HG03520 (cell line): Measurements from ENCODE around the gene RNASEH2C.
"Not testable (repeated sequence)": the region's sequence is repeated elsewhere in the genome, so short reads cannot be mapped to it uniquely, and the experiment has no call there.

ENCODE experiments used
- ATAC-seq: cut with Tn5 transposase; IDR thresholded peaks from one replicate; pipeline ENCODE4 v1.9.1; 2021; ENCODE audit warnings: mild to moderate bottlenecking, moderate library complexity; ENCODE audit not compliant: unreplicated experiment

Gene RNASEH2C

GRCh38 chr11:65717906-65718305, 2.7 kb downstream of the RNASEH2C start:
- no peak for ATAC-seq

GRCh38 chr11:65716774-65717405, 3.7 kb downstream of the RNASEH2C start:
- ATAC-seq = no peak

- ATAC-seq = no peak
Observed at GRCh38 chr11:65716302-65716701, 4.3 kb downstream of the RNASEH2C start.

- ATAC-seq = no peak
Observed at GRCh38 chr11:65714433-65714832, 6.2 kb downstream of the RNASEH2C start.

- no peak for ATAC-seq
Observed at GRCh38 chr11:65713212-65713969, 7.2 kb downstream of the RNASEH2C start.

- no peak for ATAC-seq
Observed at GRCh38 chr11:65712633-65713076, 7.9 kb downstream of the RNASEH2C start.

GRCh38 chr11:65711785-65712632, 8.6 kb downstream of the RNASEH2C start, which contains the start of gene KAT5:
KAT5 (plus strand) TSS chr11:65712252; CDS start chr11:65712268, 16 bp downstream.
- ATAC-seq = peak; percentile 73

GRCh38 chr11:65710421-65710820, 10.2 kb downstream of the RNASEH2C start:
- no peak for ATAC-seq

GRCh38 chr11:65709661-65710060, 10.9 kb downstream of the RNASEH2C start:
- ATAC-seq = no peak

GRCh38 chr11:65708451-65708850, 12.1 kb downstream of the RNASEH2C start:
- no peak for ATAC-seq

GRCh38 chr11:65707002-65707401, 13.6 kb downstream of the RNASEH2C start:
- ATAC-seq = not testable (repeated sequence)

- not testable (repeated sequence) for ATAC-seq
Observed at GRCh38 chr11:65706303-65706763, 14.3 kb downstream of the RNASEH2C start.

- ATAC-seq = no peak
Observed at GRCh38 chr11:65703846-65704245, 16.8 kb downstream of the RNASEH2C start.

GRCh38 chr11:65701686-65702085, 18.9 kb downstream of the RNASEH2C start:
- no peak for ATAC-seq

GRCh38 chr11:65700399-65700798, 20.2 kb downstream of the RNASEH2C start:
- no peak for ATAC-seq

- no peak for ATAC-seq
Observed at GRCh38 chr11:65699306-65699705, 21.3 kb downstream of the RNASEH2C start.

GRCh38 chr11:65698205-65698604, 22.4 kb downstream of the RNASEH2C start:
- ATAC-seq = no peak

GRCh38 chr11:65696802-65697552, 23.6 kb downstream of the RNASEH2C start:
- no peak for ATAC-seq

- ATAC-seq = no peak
Observed at GRCh38 chr11:65695459-65696241, 24.9 kb downstream of the RNASEH2C start.

- ATAC-seq = no peak
Observed at GRCh38 chr11:65692367-65692766, 28.2 kb downstream of the RNASEH2C start.
